Heart right ventricle (tissue), 16 donors: ENCODE results near the gene FGF2. TPM values are rescaled to one million over a fixed set of nuclear protein-coding genes. Genes with fewer than 3 reads are reported as not detected.

Source experiments
- ATAC-seq, 8 donors: fragments of 200-7000 bp; cut with Tn5 transposase; one replicate each; pipeline ENCODE4 v1.9.1; 2020; ENCODE audit warnings: mild to moderate bottlenecking in 8 of 8, moderate library complexity in 8 of 8, moderate number of reproducible peaks in 1 of 8
- DNase-seq, 2 donors: peaks; one replicate each; pipeline ENCODE4 v3.0.0-alpha.2; 2020
- H3K27ac ChIP-seq, 10 donors: fragments of 200-600 bp; sonication (generic) in 2 of 10; one replicate each; pipeline versions ENCODE4 v1.5.0 to v1.8.0; 2020 to 2022; ENCODE audit warnings: mild to moderate bottlenecking in 3 of 10
- H3K27me3 ChIP-seq, 7 donors: fragments of 200-600 bp; one replicate each; pipeline ENCODE4 v1.8.0; 2021 to 2022; ENCODE audit warnings: mild to moderate bottlenecking in 2 of 7
- H3K36me3 ChIP-seq, 9 donors: fragments of 200-600 bp; sonication (generic) in 1 of 9; one replicate each; pipeline versions ENCODE4 v1.5.0 to v1.8.0; 2020 to 2022; ENCODE audit warnings: mild to moderate bottlenecking in 2 of 9
- H3K4me1 ChIP-seq, 9 donors: fragments of 200-600 bp; sonication (generic) in 1 of 9; one replicate each; pipeline versions ENCODE4 v1.5.0 to v1.8.0; 2020 to 2022; ENCODE audit warnings: mild to moderate bottlenecking in 4 of 9
- H3K4me3 ChIP-seq, 10 donors: fragments of 200-600 bp; sonication (generic) in 2 of 10; one replicate each; pipeline versions ENCODE4 v1.5.0 to v1.8.0; 2020 to 2022; ENCODE audit warnings: mild to moderate bottlenecking in 7 of 10, moderate library complexity in 2 of 10
- H3K9me3 ChIP-seq, 11 donors: fragments of 200-600 bp in 10 of 11; sonication (generic) in 2 of 11; one replicate each; pipeline versions ENCODE4 v1.5.0 to v1.8.0; 2013 to 2022; ENCODE audit warnings: mild to moderate bottlenecking in 2 of 11, control low read depth in 1 of 11, moderate library complexity in 1 of 11
- CTCF ChIP-seq, 9 donors: fragments of 200-600 bp; sonication (generic) in 2 of 9; IDR thresholded peaks; one replicate each; pipeline versions ENCODE4 v1.5.0 to v1.8.0; 2021 to 2022; ENCODE audit warnings: antibody characterized with exemption in 9 of 9, mild to moderate bottlenecking in 5 of 9, moderate library complexity in 1 of 9
- whole genome bisulfite sequencing, 2 donors: extraction: QIAGEN DNeasy Blood & Tissue Kit; methylation state at CpG; one replicate each; pipeline ENCODE4 v1.1.7; 2013; ENCODE audit warnings: inconsistent platforms in 1 of 2; 5-methylcytosine and 5-hydroxymethylcytosine counted together
- intact Hi-C, 10 donors: fragments of 100-400 bp; cut with DNase I; formaldehyde crosslinking; loops; one replicate each; pipeline versions ENCODE4 v1.11.1 to v1.14.2; 2022
- polyA plus RNA-seq, 2 donors: library from polyadenylated mRNA; stranded (reverse); fragments of 200-250 nt; gene quantifications; one replicate each; pipeline ENCODE4 v1.2.3, GENCODE V29; 2013
- total RNA-seq, 10 donors: library from RNA; stranded (reverse); fragmentation: NEBNext Ultra II Directional in 3 of 10; extraction: Animal tissue kit (Norgen Biotek cat#: 25700) in 3 of 10; gene quantifications; one replicate each; pipeline versions ENCODE4 v1.2.1 to v1.2.4, GENCODE V29; 2021 to 2023
- donor health status: Arrhythmogenic right ventricular cardiomyopathy.
- donor health status: ischemic (EF 13 %, LVEDD 7.1; RV severe dilation, severe dysfunction).
- donor health status: healthy with polysubstance abuse.
- donor health status: DM: no; HTN: yes; CAD: no.
- donor health status: DM: no; HTN: no; CAD: no.
- donor health status: ischemic (EF 25% LVEDD 6.9; RV normal size, moderate dysfunction).
- donor health status: ischemic (EF 25% LVEDD 5.7; RV mildly dilated, moderate dysfunction).
- donor health status: healthy.
- donor health status: DM: yes; HTN: yes; CAD: no.
- donor health status: Ischemic cardiomyopathy.
- donor health status: ischemic (EF 35%, LVEDD 5.7; RV mildly dilated, moderate dysfunction).
- donor health status: nonischemic (EF 11% LVEDD 7.7; RV severe dilation, severe dysfunction).
- donor health status: DM: yes; HTN: yes; CAD: no.
- donor health status: PGD.
- donor health status: ischemic (EF 29% LVEDD 5.4; RV normal size, mild dysfunction).
- donor health status: nonischemic (EF 23%, LVEDD 6.1; RV moderate dilation, normal function).

FGF2 gene
- total and polyA plus RNA-seq, 12 donors = 2.9 to 8.6 (median 5.6) TPM

GRCh38 chr4:122787940-122788339 lies 38.7 kb upstream of the FGF2 start:
- Histone ChIP-seq H3K27ac (no peak overlapping the region), H3K27me3 (no peaks in the 10 kb centered on the region), H3K4me1 (peaks cover 0 to 25% (median 14%) of the 10 kb centered on the region in 9 donors), H3K9me3 (no peaks in the 10 kb centered on the region), H3K36me3 (no peaks in the 10 kb centered on the region), H3K4me3 (no peak overlapping the region)
- intact Hi-C loops = no loop called here
- 52 to 66% methylated on average over 1 of the region's 1 CpG for WGBS, 2 donors
- ATAC-seq (no peak), DNase-seq (no peak)
- TF ChIP-seq CTCF (IDR thresholded peaks at IDR 0.05) = no peak

GRCh38 chr4:122788935-122789334 lies 37.7 kb upstream of the FGF2 start:
- Histone ChIP-seq H3K27ac (no peak overlapping the region), H3K4me1 (peaks cover 0 to 15% (median 5%) of the 10 kb centered on the region in 9 donors), H3K4me3 (no peak overlapping the region), H3K27me3 (no peaks in the 10 kb centered on the region), H3K36me3 (no peaks in the 10 kb centered on the region), H3K9me3 (no peaks in the 10 kb centered on the region)
- TF ChIP-seq CTCF (IDR thresholded peaks at IDR 0.05) = no peak
- no peak for DNase-seq
- intact Hi-C loops = no loop called here
- ATAC-seq = no peak
- WGBS, 2 donors = 97 to 98% methylated on average over 4 of the region's 4 CpGs

DNA sequence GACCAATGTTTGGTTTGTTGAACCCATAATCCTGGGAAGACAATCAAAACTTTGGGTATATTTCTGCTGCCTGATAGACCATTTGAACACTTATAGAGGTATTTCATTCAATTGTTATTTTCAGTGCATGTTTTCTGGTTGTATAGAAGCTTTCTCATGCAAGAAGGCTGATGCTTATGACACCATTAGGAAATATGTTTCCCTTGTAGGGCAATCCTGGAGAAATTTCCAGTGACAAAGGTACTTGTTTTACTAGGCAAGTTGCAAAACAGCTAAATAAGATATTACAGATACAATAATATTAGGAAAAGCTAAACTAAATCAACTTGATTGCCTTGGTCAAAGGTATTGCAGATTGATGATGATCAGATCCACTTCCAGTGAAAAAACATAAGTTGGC lies 32.8 kb upstream of the FGF2 start:
- no peak for TF ChIP-seq CTCF (IDR thresholded peaks at IDR 0.05)
- ATAC-seq = no peak
- intact Hi-C loops = no loop called here

GRCh38 chr4:122796801-122797404 lies 29.7 kb upstream of the FGF2 start:
- Histone ChIP-seq H3K36me3 (no peaks in the 10 kb centered on the region), H3K27me3 (no peaks in the 10 kb centered on the region), H3K4me3 (no peak overlapping the region), H3K4me1 (peaks cover 0 to 24% (median 21%) of the 10 kb centered on the region in 9 donors), H3K27ac (peak overlapping the region in 5 of 10 donors; percentile 61 to 88 (median 71)), H3K9me3 (no peaks in the 10 kb centered on the region)
- no peak for TF ChIP-seq CTCF (IDR thresholded peaks at IDR 0.05)
- ATAC-seq (peak in 1 of 8 donors; percentile 31), DNase-seq (no peak)
- WGBS, 2 donors = 76 to 86% methylated on average over 4 of the region's 4 CpGs
- intact Hi-C loops = loop anchor here in 1 of 10 donors (5.0 kb wide), 1 partner anchor 35 kb away; no protein-coding TSS in a partner anchor

More for the DNA sequence above, 32.8 kb upstream of the FGF2 start:
- Histone ChIP-seq H3K27me3 (no peaks in the 10 kb centered on the region), H3K36me3 (no peaks in the 10 kb centered on the region), H3K27ac (no peak overlapping the region), H3K4me3 (no peak overlapping the region), H3K4me1 (peaks cover 0 to 23% (median 20%) of the 10 kb centered on the region in 9 donors), H3K9me3 (no peaks in the 10 kb centered on the region)
- no peak for DNase-seq
